HG03196 (cell line): ENCODE data around the gene ASIC2.

Source experiments
- ATAC-seq: cut with Tn5 transposase; IDR thresholded peaks from one replicate; pipeline ENCODE4 v1.9.1; 2021; ENCODE audit not compliant: unreplicated experiment

Gene ASIC2

DNA sequence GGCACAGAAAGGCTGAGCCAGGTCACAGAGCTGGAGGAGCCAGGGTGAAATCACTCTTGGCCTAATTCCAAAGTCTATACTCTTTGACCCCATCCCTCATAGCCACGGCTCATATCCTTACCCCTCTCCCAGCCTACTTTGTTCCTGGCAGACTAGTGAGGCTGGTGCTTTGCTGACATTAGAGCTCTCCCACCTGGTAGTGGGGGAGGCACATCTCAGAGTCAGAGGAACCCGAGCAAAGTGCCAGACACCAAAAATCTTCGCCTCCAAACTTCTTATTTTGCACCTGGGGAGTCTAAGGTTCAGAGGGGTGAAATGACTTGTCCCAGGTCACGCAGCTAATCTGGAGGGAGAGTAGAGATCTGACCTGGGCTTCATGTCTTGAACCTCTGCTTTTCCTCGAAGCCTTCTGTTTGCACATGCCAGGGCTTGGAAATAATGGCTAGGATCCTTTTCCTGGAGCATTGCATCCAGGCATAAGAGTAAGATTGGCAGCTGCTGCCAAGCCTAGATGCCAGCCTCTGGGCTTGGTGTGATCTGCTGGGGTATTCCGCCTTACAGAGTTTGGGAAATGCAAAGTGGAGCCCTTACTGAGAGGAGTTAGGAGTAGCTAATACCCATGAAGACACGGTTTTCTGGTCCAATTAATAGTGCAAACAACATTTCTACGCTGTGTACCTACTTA lies 174.6 kb downstream of the ASIC2 start:
- ATAC-seq, result no peak

DNA sequence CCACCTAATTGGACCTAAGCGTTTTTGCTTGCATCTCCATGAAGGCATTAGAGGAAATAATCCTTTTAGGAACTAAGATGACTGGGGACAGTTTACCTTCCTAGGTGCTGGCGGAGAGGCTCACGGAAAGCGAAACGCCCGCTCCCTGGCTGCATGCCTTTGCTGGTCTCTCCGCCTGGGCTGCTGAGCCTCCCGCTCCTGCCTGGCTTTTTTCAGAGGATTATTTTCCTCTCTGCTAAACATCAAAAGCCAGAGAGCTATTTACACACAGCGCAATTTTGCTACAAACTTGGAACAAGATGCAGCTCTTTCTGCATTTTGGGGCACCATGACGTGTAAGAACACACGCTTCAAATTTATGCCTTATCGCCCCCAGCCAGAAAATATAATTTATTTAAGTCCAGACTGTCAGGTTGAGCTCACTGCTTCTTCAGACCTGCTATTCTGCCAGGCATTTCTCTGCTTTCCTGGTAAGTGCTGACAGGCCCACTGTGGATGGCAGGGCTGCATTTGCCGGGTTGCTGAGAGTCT lies 177.0 kb downstream of the ASIC2 start:
- ATAC-seq, result no peak

DNA sequence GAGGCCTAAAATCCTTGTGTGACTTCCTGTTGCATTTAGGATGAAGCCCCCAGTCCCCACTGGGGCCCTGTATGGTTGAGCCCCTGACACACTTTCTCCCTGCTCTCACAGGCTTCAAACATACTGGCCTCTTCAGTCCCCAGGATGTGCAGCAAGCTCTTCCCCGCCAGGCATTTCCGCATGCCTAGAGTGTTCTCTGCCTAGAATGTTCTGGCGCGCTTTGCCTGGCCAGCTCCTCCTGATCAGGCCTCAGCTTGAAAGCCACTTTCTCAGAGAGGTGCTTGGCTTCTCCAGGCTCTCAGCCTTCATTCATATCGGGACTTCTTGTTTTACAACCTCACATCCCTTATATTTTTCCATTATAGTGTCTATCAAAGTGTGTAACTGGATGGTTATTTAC lies 177.7 kb downstream of the ASIC2 start:
- ATAC-seq, result no peak

DNA sequence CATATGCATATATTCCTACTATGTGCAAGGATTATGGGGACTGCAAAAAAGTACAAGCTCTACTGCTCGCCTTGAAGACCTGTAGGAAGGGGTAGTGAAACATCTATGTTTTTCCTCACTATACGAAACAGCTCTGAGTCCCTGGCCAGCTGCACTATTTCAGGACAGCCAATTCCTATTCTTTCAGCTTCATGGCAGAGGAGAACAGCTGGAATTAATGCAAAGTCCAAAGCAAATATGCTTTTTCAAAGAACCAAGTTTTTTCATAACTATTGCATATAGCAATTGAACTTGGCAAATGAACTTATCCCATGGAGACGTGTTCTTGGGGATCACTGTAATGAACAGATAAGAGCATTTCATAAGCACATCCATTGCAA lies 179.1 kb downstream of the ASIC2 start:
- ATAC-seq, result no peak

DNA sequence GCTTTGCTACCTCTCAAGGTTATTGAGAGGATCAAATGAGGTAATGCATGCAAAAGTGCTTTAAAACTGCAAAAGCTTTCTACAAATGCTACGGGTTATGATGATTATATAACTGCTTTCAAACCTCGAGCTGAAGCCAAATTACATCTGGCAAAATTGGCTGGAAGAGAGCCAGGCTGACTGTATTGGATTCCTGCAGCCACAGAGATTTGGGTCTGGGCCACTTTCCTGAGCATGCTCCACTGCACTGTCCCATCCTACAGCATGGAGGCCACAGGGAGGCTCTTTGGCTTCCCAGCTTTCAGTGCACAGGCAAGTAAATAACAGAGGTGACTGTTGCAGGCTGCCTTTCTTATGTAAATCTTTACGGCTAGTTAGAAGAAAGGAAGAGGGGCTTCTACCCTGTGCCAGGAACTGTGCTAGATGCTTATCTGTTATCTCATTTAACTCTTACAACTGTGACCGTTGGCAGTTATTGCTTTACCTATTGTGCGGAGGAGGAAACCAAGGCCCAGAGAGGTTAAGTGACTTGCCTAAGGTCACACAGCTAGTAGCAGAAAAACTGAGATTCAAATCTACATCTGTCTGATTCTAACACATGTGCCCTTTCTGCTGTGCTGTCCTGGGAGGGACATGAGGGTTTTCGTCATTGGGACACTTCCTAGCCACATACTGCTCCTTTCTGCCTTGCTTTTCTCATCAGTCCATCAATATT lies 179.7 kb downstream of the ASIC2 start:
- ATAC-seq, result no peak

DNA sequence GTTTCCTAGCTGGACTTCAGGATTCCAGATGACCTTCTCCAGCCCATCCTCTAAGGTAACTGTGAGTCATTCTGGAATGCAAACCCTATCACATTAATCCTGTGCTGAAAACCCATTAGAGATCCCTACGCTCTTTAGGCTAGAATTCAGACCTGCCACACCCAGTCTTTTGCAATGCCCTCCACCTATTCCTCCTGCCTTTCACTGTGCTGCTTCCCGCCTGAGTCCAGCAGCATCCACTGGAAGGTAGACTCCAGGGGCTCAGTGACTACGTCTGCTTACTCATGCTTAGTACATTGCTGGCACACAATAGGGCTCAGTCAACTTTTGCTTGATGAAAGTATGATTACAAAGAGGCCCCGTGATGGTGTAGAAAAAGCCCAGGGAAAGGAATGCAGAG lies 180.3 kb downstream of the ASIC2 start:
- ATAC-seq, result no peak

DNA sequence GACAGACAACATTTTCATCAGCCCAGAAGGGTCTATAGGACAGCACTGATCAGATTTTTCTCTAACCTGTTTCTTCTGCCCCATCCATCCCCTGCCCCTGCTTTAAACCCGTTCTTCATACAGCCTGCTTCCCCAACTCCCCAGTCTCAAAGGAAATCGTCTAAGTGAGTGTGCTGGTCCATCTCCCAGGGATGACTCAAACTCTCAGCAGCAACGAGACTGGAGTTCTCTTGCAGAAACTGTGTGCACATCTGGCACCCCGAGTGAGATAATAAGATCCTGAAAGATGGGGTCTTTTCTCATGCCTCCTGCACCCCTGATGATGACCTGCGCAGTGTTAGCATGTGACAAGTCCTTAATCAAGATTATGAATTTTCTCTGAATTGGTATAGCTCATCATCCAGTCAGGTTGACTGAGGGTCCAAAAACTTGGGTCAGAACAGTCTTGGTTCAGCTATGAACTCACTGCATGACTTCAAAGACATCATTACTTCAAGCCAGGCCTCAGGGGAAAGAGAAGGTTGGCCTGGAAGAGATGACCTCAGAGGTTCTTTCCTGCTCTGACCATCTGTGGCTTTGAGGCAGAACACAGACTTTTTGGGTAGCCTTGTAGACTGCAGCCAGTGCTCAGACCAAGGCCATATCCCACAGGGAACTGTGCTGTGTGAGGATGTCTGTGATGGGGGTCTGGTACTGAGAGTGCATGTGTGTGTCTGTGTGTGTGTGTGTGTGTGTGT lies 183.6 kb downstream of the ASIC2 start:
- ATAC-seq, result no peak

DNA sequence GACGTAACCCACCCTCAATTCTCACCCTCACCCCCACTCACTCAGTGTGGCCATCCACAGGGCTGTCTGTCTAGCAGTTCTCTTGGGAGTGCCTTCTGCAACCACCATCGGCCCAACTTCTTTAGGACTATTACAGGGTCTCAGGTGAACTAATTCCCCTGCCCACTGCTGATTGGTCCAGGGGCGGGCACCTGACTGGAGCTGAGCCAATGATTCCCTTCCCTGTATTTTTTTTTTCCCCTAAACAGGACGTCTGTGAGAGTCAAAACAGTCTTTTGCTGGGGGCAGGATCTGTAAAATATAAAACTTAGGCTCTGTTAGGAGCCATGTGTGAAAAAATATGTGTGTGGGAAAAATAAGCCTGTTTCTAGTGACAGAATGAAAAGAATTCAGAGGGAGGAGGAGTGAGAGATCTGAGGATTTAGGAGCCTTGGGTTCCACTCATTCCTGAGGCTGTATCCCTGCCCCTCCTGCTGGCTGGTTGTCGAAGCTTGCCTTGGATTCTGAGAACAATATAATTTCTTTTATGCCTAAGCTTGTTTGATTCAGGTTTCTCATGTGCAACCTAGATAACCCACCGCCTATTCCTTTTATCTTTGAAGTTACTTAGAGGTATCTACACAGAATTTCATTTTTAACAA lies 186.4 kb downstream of the ASIC2 start:
- no peak for ATAC-seq

DNA sequence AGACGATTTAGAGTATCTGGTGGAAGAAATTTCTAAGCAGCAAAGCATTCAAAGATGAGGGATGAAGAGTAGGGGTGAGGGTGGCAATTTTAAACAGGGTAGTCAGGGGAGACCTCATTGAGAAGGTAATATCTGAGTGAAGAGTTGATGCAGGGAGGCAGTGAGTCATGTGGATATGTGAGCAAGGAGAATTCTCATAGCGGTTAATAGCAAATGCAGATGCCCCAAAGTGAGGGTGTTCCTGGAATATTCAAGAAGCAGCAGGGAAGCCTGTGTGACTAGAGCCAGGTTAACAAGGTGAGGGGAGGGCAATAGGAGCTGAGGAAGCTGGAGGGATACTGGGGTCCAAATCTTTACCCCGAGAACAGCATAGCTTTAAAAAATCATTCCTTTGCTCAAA lies 187.2 kb downstream of the ASIC2 start:
- no peak for ATAC-seq

DNA sequence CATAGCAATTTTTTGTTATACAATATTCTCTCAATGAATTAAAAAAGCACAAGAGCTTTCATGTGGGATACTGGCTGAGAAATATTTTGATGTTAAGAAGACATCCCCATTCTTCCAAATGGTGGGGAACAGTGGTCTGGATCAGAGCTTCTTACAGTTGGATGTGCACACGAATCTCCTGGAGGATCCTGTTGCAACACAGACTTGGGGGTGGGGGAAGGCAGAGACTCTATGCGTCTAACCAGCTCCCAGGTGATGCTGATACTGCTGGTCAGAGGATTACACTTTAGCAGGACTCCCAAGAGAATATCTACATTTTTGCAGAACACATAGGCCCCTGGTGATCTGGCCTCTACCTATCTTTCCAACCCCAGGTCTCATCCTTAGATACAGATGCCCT lies 193.2 kb downstream of the ASIC2 start:
- no peak for ATAC-seq

DNA sequence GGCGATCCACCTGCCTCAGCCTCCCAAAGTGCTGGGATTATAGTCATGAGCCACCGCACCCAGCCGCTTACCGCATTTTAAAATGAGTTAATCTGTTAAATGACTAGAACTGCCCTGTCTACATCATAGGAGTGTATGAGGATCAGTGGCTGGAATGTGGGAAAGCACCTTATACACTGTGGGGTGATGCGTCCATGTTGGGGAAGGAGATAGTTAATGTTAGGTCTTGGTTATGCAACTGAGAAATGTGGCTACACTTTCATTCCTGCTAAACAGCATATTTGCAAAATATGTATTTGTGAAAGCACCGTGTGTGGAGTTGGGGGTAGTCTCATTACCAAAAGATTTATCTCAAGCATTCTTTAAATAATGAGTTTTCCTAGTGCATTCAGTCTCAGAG lies 193.8 kb downstream of the ASIC2 start:
- no peak for ATAC-seq

DNA sequence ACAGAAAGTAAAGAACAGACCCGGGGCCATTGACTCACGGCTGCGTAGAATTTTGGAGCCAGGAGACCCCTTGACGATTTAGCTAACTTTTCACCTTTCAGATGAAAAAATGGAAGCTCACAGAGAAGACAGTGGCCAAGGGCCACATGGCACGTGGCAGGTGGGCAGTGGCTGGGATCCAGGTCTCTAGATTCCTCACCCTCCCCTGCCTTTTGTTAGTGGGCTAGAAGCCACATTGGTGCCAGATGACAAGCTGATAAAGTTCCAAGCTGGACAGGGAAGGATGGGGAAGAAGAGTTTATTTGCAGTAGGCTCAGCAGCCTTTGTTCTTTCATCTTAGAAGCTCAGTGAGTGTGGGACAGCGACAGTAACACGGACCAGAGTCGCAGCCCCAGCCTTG lies 195.7 kb downstream of the ASIC2 start:
- no peak for ATAC-seq

DNA sequence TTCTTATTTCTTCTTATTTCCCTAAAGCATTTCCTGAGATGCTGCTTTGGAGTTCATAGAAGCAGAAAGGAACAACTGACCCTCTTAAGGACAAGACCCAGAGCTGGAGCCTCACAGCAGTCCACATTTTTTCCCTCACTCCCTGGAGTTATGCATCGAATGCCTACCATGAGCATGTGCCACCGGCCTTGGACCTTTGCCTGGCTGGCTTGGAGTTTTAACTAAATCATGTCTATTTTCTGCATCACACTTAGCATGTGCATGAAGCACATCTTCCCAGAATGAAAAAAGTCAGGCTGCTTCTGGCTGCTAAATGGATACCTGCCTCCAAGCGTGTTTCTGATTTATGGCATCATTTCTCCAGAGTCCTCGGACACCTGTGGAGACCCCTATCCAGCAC lies 196.9 kb downstream of the ASIC2 start:
- no peak for ATAC-seq

DNA sequence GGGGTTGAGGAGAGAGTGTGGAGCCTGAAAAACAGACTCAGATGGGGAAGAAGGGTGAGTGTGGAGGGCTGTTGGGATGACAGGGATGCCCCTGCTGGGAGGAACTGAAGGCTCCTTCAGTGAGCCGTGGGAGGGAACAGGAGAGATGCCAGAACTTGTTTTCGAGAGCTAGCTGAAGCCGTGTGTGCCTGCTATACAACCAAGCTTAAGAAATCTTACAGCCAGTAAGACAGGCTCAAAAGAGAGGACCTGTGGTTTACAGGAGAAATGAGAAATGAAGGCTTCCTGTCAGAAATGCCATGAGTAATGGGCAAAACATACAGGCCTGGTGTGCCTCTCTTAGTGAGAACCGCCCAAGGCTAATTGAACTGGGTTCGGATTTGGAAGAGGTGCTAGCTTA lies 201.8 kb downstream of the ASIC2 start:
- no peak for ATAC-seq

DNA sequence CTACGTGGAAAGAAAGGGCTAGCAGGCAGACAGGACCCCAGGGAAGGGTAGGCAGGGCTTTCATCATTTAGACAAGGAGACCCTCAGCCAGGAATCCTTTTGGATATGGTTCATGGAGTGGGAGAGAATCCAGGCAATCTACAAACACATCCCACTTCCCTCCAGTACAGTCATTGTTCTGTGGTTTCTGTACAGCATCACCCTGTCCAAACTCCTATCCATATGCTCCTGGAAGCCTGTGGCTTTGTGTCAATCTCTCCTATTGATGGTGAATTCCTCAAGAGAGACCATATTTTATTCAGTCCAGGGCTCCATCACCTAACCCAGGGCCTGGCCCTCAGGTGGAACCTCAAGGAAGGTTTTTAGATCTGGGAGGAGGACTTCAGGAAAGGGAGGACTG lies 202.3 kb downstream of the ASIC2 start:
- no peak for ATAC-seq

DNA sequence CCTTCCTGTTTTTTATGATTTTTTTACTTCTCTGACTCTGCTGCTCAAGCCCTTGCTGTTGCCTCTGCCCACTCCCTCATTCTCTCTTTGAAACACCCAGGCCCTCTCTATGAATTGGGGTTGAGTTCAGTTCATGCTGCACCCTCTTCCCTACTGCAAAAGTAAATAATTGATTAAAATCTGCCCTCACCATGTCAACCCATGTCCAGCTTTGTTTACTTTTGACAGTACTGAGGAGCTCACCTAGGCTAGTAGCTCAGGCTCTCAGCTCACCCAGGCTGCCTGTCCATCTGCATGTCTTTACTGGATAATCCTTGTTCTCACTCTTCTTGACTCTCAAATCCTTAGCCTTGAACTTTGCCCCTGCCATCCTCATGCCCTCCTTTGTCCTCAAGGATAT lies 206.2 kb downstream of the ASIC2 start:
- ATAC-seq, result no peak

DNA sequence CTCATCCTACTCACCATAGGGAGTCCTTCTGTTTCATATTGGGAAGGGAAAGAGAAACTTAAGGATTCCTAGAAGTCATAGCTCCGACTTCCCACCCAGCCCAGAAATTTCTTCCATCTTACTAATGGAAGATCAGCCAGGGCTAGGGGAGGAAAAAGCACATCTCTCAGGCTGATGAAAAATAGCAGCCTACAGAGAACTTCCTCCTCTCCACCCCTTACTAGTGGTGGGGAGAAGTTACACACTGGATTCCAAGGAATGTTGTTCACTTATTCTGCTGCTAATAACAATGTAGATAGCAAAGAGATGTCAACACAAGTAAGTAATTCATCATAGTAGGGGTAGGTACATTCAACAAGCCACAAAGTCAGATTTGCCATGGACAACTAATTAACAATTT lies 207.1 kb downstream of the ASIC2 start:
- ATAC-seq, result no peak

DNA sequence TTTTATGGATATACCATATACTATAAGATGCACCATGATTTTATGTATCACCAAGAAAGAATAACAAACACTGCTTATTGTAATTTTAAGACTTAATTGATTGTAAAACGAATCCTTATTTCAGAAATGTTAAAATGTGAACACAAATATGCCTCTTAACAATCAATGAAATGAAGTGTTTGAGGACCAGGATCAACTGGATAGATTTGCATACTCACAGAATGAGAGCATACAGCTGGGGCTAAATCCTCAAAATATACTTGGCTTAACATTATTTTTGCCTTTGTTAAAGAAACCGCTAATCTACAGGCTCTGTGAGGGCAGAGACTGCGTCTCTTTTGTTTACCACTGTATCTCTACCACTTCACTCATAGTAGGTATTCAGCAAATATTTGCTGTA lies 207.8 kb downstream of the ASIC2 start:
- ATAC-seq, result no peak

DNA sequence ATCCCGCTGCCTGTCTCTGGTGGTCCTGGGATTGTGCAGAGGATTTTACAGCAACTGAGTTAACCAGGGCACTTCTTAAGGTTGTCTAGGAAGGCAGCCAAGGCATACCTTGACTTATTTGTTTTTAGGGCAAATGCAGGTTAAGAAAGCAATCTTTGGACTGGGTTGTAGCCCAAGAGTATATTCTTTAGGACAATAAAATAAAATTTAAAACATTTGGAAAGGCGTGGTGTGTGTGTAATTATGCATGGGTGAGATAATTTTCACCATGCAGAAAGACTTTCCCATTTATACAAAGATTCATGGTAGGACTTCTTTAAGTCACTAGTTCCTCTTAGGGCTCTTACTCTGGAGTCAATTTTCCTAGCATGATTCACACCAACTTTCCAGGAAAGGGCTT lies 208.3 kb downstream of the ASIC2 start:
- ATAC-seq, result no peak

DNA sequence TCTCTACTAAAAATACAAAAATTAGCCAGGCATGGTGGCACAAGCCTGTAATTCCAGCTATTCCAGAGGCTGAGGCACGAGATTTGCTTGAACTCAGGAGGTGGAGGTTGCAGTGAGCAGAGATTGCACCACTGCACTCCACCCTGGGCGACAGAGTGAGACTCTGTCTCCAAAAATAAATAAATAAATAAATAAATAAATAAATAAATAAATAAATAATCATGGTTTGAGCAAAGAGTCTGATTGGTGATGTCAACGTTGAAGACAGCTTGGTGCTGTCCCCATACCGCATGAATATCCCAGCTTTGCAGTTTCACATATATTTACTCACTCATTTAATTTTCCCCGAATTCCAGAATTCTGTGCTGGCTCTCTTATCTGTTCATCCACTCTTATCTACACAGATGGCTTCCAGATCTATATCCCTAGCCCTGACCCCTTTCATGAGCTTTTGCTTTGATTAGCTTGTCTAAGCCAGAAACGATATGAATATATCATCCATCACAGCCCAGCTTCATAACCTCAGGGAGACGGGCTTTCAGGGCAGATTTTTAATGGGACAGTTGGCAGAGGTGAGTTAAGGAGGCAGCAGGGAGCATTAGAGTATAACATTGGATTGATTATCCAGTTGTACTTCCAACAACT lies 210.4 kb downstream of the ASIC2 start:
- no peak for ATAC-seq

DNA sequence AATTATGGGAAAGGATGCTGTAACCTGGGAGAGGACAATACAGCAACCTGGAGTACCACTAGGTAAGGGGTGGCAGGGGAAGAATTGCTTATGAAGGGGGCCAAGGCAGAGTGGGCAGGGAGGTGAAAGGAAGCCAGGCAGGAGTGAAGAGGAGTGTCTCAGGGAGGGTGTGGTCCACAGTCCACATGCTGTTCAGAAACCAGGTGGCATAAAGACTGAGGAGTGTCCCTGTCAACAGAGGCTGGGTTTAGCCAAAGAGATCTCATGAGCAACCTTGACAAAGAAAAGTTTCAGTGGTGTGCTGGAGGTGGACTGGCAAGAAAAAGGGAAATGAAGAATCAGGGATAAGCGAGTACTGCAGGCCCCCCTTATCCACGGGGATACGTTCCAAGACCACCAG lies 213.0 kb downstream of the ASIC2 start:
- no peak for ATAC-seq
